ENCODE measurements around the gene COIL. TPM values are rescaled to one million over a fixed set of nuclear protein-coding genes. Genes with fewer than 3 reads are reported as not detected.

COIL gene
- total RNA-seq, 2 experiments from 2014 or later = 20.9 to 21.3 TPM

- DNase-seq = peak; percentile 71
- peaks cover 4% of the 10 kb centered on the region for H3K4me1 Mint-ChIP-seq
- peaks cover 85% of the 10 kb centered on the region for H3K36me3 Mint-ChIP-seq (ENCODE audit: low read depth)
- POLR2A ChIA-PET = no interaction called here
- CTCF ChIA-PET = interaction anchor here (0.8 to 1.5 kb wide), 8 partner anchors 12 to 117 kb away, joined by 3 to 6 read pairs (median 3); no protein-coding TSS in a partner anchor
- H3K27me3 Mint-ChIP-seq = no peaks in the 10 kb centered on the region
- intact Hi-C loops (cut with DNase I, micrococcal nuclease) = loop anchor here (1.0 kb wide), 1 partner anchor 49 kb away; no protein-coding TSS in a partner anchor
- peaks cover 18% of the 10 kb centered on the region for H3K9me3 Mint-ChIP-seq (ENCODE audit: low read depth)
- peak; percentile 52 for ATAC-seq
- H3K27ac Mint-ChIP-seq = no peak overlapping the region
- H3K4me3 Mint-ChIP-seq = no peak overlapping the region
These were observed 69.1 kb downstream of the COIL start for GRCh38 chr17:56891751-56892150.

- ChIA-PET POLR2A (no interaction called here), CTCF (interaction anchor here (0.7 to 1.6 kb wide), 12 partner anchors 11 to 117 kb away, joined by 3 to 6 read pairs (median 3); no protein-coding TSS in a partner anchor)
- no peak overlapping the region for H3K27ac Mint-ChIP-seq
- H3K27me3 Mint-ChIP-seq = no peaks in the 10 kb centered on the region
- DNase-seq (no peak), ATAC-seq (no peak)
- H3K4me3 Mint-ChIP-seq = no peak overlapping the region
- peaks cover 3% of the 10 kb centered on the region for H3K4me1 Mint-ChIP-seq
- H3K36me3 Mint-ChIP-seq (ENCODE audit: low read depth) = peaks cover 88% of the 10 kb centered on the region
- intact Hi-C loops (cut with DNase I, micrococcal nuclease) = no loop called here
- H3K9me3 Mint-ChIP-seq (ENCODE audit: low read depth) = peaks cover 18% of the 10 kb centered on the region
These were observed 69.8 kb downstream of the COIL start for GRCh38 chr17:56890906-56891674.

- H3K4me1 Mint-ChIP-seq = no peaks in the 10 kb centered on the region
- H3K4me3 Mint-ChIP-seq = no peak overlapping the region
- ChIA-PET POLR2A (no interaction called here), CTCF (interaction anchor here (1.2 to 1.6 kb wide), 6 partner anchors 12 to 70 kb away, joined by 3 to 6 read pairs (median 4); partner anchors contain the start of gene COIL)
- no peak for ATAC-seq
- no peak overlapping the region for H3K27ac Mint-ChIP-seq
- H3K36me3 Mint-ChIP-seq (ENCODE audit: low read depth) = peaks cover 83% of the 10 kb centered on the region
- H3K9me3 Mint-ChIP-seq (ENCODE audit: low read depth) = peaks cover 18% of the 10 kb centered on the region
- no peak for DNase-seq
- intact Hi-C loops (cut with DNase I, micrococcal nuclease) = no loop called here
- no peaks in the 10 kb centered on the region for H3K27me3 Mint-ChIP-seq
These were observed 70.5 kb downstream of the COIL start for GRCh38 chr17:56890390-56890789.

Other genes starting within 250 kb of the COIL start
- gene C17orf67, start 127.1 kb downstream of the COIL start, total RNA-seq = 1 to 10 TPM; 4.0 to 5.0 TPM
- gene DGKE, start 126.9 kb downstream of the COIL start, total RNA-seq = 10 to 100 TPM; 22.4 to 27.4 TPM
- 100 to 1,000 TPM; 173 to 241 TPM for gene TRIM25, start 47.0 kb downstream of the COIL start, total RNA-seq
- 10 to 100 TPM in 1 of 2 experiments, 1 to 10 TPM in 1; 9.7 to 14.8 TPM for gene SCPEP1, start 17.1 kb upstream of the COIL start, total RNA-seq
- 10 to 100 TPM; 27.0 to 29.8 TPM for gene AKAP1, start 124.2 kb upstream of the COIL start, total RNA-seq

Data from activated CD4-positive, alpha-beta T cell treated with anti-CD3 and anti-CD28 coated beads for 36 hours (primary cell).